ENCODE data around the gene RSAD1.
"Not testable (repeated sequence)": the region's sequence is repeated elsewhere in the genome, so short reads cannot be mapped to it uniquely, and the experiment has no call there.

RSAD1 gene

GRCh38 chr17:50474523-50474922 lies 4.1 kb upstream of the RSAD1 start:
- DNase-seq, result no peak

DNA sequence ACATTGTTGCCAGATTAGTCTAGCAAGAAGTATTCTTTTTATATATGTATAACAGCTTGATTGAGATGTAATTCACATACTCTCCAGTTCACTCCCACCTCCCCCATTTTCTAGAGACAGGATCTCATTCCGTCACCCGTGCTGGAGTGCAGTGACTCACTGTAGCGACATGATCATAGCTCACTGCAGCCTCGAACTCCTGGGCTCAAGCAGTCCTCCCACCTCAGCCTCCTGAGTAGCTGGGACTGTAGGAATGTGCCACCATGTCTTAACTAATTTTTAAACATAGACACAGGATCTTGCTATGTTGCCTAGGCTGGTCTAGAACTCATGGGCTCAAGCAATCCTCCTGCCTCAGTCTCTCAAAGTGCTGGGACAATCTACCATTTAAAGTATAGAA lies 3.3 kb upstream of the RSAD1 start:
- no peak for DNase-seq

DNA sequence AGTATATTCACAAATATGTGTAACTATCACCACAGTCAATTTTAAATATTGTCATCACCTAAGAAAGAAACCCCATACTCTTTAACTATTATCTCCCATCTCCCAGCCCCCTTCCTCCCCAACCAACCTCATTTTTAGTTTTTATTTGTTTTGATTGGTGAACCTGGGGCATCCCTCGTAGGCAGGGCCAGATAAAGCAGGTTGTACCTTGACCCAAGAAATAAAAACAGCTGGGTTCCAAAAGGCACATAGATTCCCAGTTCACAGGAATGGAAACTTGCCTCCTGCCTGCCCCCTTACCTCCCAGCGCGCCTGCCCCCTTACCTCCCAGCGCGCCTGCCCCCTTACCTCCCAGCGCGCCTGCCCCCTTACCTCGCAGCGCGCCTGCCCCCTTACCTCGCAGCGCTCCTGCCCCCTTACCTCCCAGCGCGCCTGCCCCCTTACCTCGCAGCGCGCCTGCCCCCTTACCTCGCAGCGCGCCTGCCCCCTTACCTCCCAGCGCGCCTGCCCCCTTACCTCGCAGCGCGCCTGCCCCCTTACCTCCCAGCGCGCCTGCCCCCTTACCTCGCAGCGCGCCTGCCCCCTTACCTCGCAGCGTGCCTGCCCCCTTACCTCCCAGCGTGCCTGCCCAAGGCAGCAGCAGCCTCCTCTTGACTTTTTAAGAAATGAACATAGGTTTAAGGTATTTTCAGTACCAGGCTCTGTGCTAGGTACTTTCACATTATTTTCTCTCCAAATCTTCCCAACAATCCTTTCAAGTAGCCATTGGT lies 2.7 kb upstream of the RSAD1 start:
- DNase-seq, result not testable (repeated sequence)

DNA sequence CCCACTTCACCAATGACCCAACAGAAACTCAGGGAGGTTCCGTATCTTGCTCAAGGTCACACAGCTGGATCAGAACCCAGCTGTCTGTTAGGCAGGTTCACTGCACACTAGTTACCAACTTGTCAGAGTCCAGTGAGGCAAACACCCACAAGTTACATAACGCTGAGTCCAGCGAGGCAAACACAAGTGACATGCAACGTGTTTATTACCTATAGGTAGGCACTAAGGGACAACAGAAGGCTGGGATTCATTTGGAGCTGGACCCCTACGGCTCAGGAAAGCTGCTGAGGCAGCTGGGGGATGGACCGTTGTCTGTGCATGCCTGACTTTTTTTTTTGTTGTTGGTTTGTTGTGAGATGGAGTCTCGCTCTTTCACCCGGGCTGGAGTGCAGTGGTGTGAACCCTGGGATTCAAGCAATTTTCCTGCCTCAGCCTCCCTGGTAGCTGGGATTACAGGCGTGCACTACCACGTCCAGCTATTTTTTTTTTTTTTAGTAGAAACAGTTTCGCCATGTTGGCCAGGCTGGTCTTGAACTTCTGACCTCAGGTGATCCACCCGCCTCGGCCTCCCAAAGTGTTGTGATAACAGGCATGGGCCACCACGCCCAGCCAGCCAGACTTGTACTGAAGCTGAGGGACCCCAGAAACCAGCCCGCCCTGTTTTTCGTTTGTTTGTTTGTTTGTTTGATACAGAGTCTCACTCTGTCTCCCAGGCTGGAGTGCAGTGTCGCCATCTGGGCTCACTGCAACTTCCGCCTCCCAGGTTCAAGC lies 1.9 kb upstream of the RSAD1 start:
- DNase-seq, result no peak

DNA sequence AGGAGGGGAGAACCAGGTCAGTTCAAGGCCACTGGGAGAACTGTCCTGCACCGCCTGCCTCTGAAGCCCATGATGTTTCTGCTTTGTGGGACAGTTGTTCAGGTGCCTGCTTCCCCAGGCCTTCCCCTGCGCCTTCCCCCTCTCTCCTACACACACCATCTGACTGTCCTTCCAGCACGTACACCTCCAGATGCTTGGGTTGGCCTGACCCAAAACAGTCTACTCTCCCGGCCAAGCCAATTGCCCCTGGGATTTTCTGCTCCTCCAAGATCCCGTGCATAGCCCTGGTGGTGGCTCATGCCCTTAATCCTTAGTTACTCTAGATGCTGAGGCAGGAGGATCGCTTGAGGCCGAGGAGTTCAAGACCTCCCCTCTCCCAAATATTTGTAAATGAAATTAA lies 684 bp upstream of the RSAD1 start:
- no peak for DNase-seq

DNA sequence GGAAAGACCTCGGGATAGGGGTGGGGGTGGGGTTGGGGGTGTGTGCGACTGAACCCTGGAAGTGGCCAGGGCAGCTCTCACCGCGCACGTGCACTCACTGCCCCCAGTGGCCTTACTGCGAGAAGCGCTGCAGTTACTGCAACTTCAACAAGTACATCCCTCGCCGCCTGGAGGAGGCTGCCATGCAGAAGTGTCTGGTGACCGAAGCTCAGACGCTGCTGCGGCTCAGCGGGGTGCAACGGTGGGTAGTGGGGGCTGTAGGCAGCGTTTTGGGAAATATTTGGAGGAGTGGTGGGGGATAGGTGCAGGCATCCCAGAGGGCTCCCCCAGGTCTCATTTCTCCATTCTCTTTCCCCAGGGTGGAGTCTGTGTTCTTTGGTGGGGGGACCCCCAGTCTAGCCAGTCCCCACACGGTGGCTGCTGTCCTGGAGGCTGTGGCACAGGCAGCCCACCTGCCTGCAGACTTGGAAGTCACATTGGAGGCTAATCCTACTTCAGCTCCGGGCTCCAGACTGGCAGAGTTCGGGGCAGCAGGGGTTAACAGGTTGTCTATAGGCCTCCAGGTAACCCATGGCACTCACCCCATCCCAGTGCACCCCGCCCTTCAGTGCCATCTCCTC lies 972 bp downstream of the RSAD1 start:
- DNase-seq, result peak; percentile 71

GRCh38 chr17:50480142-50480764 lies 1.6 kb downstream of the RSAD1 start:
- no peak for DNase-seq

GRCh38 chr17:50480854-50481490 lies 2.3 kb downstream of the RSAD1 start:
- peak; percentile 48 for DNase-seq

DNA sequence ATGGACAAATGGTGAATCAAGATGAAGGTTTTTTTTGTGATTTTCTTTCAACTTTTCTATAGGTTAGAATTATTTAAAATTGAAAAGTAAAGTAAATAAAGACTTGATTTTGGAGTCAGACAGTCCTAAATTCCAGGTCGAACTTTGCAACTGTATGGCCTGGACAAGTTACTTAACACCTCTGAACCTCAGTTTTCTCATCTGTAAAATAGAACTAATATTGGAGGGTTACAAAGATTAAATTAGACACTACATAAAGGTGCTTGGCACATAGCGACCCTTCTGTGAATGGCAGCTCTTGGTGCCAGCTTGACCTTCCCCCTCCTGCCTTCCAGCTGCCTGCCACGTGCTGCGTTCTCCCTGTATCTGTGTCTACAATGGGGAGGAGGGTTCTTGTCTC lies 3.0 kb downstream of the RSAD1 start:
- DNase-seq, result no peak

DNA sequence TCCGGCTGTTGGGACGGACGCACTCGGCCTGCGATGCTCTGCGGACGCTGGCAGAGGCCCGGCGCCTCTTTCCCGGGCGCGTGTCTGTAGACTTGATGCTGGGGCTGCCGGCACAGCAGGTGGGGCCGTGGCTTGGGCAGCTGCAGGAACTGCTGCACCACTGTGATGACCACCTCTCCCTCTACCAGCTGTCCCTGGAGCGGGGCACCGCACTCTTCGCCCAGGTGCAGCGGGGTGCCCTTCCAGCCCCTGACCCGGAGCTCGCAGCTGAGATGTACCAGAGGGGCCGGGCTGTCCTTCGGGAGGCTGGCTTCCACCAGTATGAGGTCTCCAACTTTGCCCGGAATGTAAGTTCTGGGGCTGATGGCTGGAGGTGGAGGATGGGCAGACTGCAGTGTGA lies 3.5 kb downstream of the RSAD1 start:
- no peak for DNase-seq

GRCh38 chr17:50482516-50482915 lies 3.9 kb downstream of the RSAD1 start:
- peak; percentile 35 for DNase-seq

GRCh38 chr17:50483266-50483665 lies 4.6 kb downstream of the RSAD1 start:
- no peak for DNase-seq

DNA sequence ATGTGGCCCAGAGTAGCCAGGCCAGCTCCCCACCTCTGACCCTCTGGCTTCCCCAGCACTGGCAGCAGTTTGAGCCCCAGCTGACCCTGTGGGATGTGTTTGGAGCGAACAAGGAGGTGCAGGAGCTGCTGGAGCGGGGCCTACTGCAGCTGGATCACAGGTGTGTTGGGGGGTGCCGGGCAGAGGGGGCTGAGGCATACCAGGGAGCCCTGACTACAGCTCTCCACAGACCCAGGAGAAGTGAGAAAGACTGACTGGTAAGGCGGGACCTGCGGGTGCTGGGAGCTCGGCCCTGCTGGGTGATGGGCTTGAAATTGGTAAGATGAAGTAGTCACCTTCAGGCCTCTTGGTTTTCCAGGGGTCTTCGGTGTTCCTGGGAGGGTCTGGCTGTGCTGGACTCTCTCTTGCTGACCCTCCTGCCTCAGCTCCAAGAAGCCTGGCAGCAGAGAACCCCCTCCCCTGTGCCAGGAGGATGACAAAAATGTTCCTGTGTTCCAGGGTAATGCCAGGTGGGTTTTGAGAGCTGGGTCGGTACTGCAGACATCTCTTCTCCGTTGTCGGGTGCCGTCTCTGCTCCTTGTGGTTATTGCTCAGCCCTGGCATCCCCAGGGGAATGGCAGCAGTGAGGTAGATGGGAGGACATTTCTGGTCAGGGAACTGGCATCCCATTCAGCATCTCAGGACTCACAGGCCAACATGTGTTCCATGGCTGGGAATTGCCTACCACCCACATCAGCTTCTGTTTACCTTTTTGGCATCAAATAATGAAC lies 5.9 kb downstream of the RSAD1 start:
- no peak for DNase-seq

DNA sequence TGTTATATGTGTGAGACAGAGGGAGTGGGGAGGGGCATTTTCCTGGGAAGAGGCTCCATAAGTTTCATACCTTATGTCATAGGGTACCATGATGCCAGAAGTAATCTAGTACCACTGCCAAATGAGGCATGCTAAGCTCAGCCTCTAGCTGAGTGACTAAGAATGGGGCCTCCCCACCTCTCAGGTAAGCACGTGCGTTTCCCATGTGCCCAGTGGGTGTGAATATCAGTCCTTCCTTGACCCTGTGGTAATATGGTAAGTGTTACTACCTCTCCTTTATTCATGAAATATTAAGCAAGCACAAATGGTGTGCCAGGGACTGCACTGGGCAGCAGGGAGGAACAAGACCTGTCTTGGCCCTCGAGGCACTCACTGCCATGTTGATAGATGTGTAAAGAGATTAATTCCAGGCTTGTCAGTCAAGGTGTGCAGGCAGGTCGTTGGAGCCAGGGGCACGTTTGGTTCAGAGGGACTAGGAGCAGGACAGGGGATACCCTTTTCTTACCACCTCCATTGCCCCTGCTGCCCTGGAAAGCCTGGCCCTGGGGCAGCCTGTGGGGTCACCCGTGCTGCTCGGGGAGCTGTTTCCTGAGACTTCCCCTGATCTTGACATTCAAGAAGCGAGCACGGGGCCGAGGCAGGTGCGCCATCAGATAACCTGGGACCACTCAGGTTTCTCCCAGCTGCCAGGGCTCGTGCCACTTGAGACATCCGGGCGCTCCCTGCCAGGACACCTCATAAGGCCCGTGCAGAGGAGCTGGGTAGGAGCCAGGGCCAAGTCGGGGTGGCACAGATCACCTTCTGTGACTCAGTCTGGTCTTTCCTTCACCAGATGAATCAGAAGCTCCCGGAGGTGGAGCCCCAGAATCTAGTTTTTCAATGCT lies 8.8 kb downstream of the RSAD1 start:
- no peak for DNase-seq

- DNase-seq, result no peak
Measured at GRCh38 chr17:50488880-50489279, 10.2 kb downstream of the RSAD1 start.

DNA sequence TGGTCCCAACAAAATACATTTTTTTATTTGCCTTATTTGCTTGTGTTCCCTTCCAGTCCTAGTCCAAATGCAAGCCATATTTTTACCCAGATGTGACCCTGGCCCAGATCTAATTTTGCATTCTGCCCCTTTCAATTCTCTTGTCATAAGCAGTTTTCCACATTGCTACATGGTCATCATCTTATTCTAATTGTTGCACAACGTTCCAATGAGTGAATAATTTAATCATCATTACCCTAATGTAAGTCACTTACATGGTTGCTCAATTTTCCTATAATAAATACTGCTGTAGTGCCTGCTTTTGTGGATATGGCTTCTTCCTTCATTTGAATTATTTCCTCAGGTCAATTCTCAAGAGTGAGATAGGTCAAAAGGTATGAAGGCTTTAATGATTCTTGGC lies 12.8 kb downstream of the RSAD1 start:
- no peak for DNase-seq

- DNase-seq, result no peak
Measured at GRCh38 chr17:50492214-50492613, 13.6 kb downstream of the RSAD1 start.

DNA sequence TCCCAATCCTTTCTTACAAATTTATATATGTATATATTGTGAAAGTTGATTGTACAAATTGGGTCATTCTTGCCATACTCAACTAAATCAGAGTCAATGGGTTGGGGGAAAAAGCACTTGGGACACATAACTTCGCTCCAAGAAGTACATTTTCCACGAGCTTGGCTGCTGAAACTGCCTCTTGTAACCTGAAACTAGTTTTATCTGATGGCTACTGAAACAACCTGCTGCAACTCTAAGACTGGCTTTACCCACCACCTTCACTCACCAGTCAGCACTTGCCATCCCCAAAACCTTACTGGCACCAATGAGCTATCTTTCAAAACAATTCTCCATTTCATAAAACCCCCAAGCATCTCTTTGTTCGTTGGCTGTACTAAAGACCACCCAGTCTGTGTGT lies 15.1 kb downstream of the RSAD1 start:
- no peak for DNase-seq

- no peak for DNase-seq
Measured at GRCh38 chr17:50495217-50495823, 16.7 kb downstream of the RSAD1 start.

GRCh38 chr17:50495918-50496317 lies 17.3 kb downstream of the RSAD1 start:
- no peak for DNase-seq
